Gastroesophageal sphincter (tissue), 3 donors: ENCODE data around the gene ADGRG4.

ENCODE experiments used
- EP300 ChIP-seq: sonication (generic); formaldehyde crosslinking; IDR thresholded peaks from one replicate; pipeline ENCODE4 v1.6.1; 2017; ENCODE audit warnings: antibody characterized with exemption, mild to moderate bottlenecking
- POLR2A ChIP-seq, 2 donors: fragments of 450-650 bp; IDR thresholded peaks; one replicate each; pipeline ENCODE4 v1.6.1; 2017; ENCODE audit warnings: antibody characterized with exemption in 2 of 2, mild to moderate bottlenecking in 2 of 2, moderate library complexity in 1 of 2
- TF ChIP-seq, protein P1 (sequence below), 4 experiments: fragments of 200-600 bp in 2 of 4; fragments of 450-650 bp in 2 of 4; sonication (generic) in 1 of 4; IDR thresholded peaks; one replicate each; pipeline ENCODE4 v1.5.1; 2017 to 2019; ENCODE audit warnings: antibody characterized with exemption in 4 of 4, mild to moderate bottlenecking in 2 of 4, moderate library complexity in 2 of 4

DNA sequence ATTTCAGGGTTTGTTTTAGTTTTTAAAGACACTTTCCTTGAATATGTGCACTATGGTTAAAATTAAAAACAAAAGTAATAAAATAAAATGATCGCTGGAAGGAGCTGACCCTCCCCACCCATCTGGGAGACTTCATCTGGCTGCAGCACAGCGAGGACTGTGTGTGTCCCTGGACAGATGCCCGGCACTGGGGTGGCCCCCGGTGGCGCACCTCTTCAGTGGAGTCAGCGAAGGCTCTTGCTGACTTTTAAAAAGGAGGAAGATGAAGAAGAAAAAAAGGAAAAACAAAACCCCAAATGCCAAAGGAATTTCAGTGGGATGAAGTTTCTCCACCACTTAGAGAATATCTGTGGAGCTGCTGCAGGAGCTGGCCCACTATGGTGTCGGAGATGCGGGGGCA is 5.4 kb upstream of the ADGRG4 start:
- TF ChIP-seq, protein P1, sequence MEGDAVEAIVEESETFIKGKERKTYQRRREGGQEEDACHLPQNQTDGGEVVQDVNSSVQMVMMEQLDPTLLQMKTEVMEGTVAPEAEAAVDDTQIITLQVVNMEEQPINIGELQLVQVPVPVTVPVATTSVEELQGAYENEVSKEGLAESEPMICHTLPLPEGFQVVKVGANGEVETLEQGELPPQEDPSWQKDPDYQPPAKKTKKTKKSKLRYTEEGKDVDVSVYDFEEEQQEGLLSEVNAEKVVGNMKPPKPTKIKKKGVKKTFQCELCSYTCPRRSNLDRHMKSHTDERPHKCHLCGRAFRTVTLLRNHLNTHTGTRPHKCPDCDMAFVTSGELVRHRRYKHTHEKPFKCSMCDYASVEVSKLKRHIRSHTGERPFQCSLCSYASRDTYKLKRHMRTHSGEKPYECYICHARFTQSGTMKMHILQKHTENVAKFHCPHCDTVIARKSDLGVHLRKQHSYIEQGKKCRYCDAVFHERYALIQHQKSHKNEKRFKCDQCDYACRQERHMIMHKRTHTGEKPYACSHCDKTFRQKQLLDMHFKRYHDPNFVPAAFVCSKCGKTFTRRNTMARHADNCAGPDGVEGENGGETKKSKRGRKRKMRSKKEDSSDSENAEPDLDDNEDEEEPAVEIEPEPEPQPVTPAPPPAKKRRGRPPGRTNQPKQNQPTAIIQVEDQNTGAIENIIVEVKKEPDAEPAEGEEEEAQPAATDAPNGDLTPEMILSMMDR (IDR thresholded peaks at IDR 0.05) = no peak
- TF ChIP-seq POLR2A (IDR thresholded peaks at IDR 0.05) = no peak
- TF ChIP-seq EP300 = no peak
